Measurements from ENCODE around the gene PUS10.

DNA sequence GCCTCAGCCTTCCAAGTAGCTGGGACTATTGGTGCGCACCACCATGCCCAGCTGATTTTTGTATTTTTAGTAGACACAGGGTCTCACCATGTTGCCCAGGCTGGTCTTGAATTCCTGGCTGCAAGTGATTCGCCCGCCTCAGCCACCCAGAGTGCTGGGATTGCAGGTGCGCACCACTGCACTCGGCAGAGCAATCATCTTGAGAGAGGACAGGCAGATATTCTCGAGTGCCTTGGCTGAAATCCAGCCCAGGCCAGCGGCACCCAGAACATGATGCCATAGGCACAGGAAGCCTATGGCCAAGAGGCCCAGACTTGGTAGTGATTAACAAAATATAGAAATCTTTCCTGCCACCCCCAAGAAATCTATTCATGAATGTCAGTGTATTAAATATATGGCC, 58.6 kb downstream of the PUS10 start:
- TF ChIP-seq, protein P1, sequence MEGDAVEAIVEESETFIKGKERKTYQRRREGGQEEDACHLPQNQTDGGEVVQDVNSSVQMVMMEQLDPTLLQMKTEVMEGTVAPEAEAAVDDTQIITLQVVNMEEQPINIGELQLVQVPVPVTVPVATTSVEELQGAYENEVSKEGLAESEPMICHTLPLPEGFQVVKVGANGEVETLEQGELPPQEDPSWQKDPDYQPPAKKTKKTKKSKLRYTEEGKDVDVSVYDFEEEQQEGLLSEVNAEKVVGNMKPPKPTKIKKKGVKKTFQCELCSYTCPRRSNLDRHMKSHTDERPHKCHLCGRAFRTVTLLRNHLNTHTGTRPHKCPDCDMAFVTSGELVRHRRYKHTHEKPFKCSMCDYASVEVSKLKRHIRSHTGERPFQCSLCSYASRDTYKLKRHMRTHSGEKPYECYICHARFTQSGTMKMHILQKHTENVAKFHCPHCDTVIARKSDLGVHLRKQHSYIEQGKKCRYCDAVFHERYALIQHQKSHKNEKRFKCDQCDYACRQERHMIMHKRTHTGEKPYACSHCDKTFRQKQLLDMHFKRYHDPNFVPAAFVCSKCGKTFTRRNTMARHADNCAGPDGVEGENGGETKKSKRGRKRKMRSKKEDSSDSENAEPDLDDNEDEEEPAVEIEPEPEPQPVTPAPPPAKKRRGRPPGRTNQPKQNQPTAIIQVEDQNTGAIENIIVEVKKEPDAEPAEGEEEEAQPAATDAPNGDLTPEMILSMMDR (IDR thresholded peaks at IDR 0.05; ENCODE audit: low read depth, low read length), result no peak
- TF ChIP-seq, protein P2, sequence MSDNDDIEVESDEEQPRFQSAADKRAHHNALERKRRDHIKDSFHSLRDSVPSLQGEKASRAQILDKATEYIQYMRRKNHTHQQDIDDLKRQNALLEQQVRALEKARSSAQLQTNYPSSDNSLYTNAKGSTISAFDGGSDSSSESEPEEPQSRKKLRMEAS (IDR thresholded peaks at IDR 0.05; ENCODE audit: low read depth, low read length), result no peak

Measured in NB4 (cell line).